Adrenal gland (tissue), 12 donors: Measurements from ENCODE around the gene PLPPR5. TPM values are rescaled to one million over a fixed set of nuclear protein-coding genes. Genes with fewer than 3 reads are reported as not detected.

Source experiments
- DNase-seq, 7 donors: peaks; one replicate each; pipeline ENCODE4 v3.0.0-alpha.2; 2019 to 2020
- H3K27ac ChIP-seq, 5 donors: fragments of 200-600 bp; sonication (generic) in 4 of 5; 1 replicate in 3 of 5; 2 replicates in 2 of 5; pipeline versions ENCODE4 v1.5.1 to v1.8.0; 2016 to 2020; ENCODE audit warnings: mild to moderate bottlenecking in 1 of 5
- H3K27me3 ChIP-seq: fragments of 200-600 bp; 2 replicates; pipeline ENCODE4 v1.8.0; 2021
- H3K36me3 ChIP-seq, 2 donors: fragments of 200-600 bp; replicated peaks in 1 of 2; 1 replicate in 1 of 2; 2 replicates in 1 of 2; pipeline versions ENCODE4 v1.5.1 to v1.8.0; 2018 to 2022
- H3K4me1 ChIP-seq, 2 donors: fragments of 200-600 bp; replicated peaks in 1 of 2; 1 replicate in 1 of 2; 2 replicates in 1 of 2; pipeline versions ENCODE4 v1.5.1 to v1.8.0; 2018 to 2021
- H3K4me3 ChIP-seq, 4 donors: fragments of 200-600 bp; sonication (generic) in 3 of 4; one replicate each; pipeline ENCODE4 v1.5.1; 2016 to 2018
- H3K9me3 ChIP-seq, 3 donors: fragments of 200-600 bp; sonication (generic) in 1 of 3; replicated peaks in 1 of 3; 1 replicate in 2 of 3; 2 replicates in 1 of 3; pipeline versions ENCODE4 v1.5.1 to v1.8.0; 2016 to 2021
- POLR2A ChIP-seq, 2 donors: fragments of 450-650 bp; IDR thresholded peaks; one replicate each; pipeline ENCODE4 v1.6.1; 2017; ENCODE audit warnings: antibody characterized with exemption in 2 of 2, mild to moderate bottlenecking in 2 of 2, moderate library complexity in 1 of 2
- WGBS, 4 donors: extraction: QIAGEN DNeasy Blood & Tissue Kit in 2 of 4; methylation state at CpG; one replicate each; pipeline versions ENCODE4 v1.1.5 to v1.1.7; 2013 to 2017; 5-methylcytosine and 5-hydroxymethylcytosine counted together
- intact Hi-C, 2 donors: fragments of 100-400 bp; cut with DNase I; formaldehyde crosslinking; loops; one replicate each; pipeline versions ENCODE4 v1.14.1 to v1.15.0; 2022 to 2023
- polyA plus RNA-seq, 3 donors: library from polyadenylated mRNA; stranded (reverse); fragments of 200-250 nt in 2 of 3; fragments of 350-450 nt in 1 of 3; fragmentation: Illumina TruSeq in 1 of 3; extraction: RNeasy Lipid Tissue Mini Kit (QIAGEN cat#74804) in 1 of 3; gene quantifications; one replicate each; pipeline ENCODE4 v1.2.3, GENCODE V29; 2013 to 2014
- total RNA-seq, 9 donors: library from RNA; depleted of rRNA in 4 of 9; stranded (reverse); fragments of >200 nt in 4 of 9; fragments of 120-200 nt in 1 of 9; fragmentation: NEBNext Ultra II Directional in 1 of 9; extraction: Animal tissue kit (Norgen Biotek cat#: 25700) in 1 of 9; gene quantifications; one replicate each; pipeline versions ENCODE4 v1.1.0 to v1.2.4, GENCODE V29; 2013 to 2023
- TF ChIP-seq, protein P1 (sequence below), 6 experiments: fragments of 450-650 bp in 4 of 6; fragments of 200-600 bp in 2 of 6; sonication (generic) in 1 of 6; IDR thresholded peaks; 1 replicate in 5 of 6; 2 replicates in 1 of 6; pipeline versions ENCODE4 v1.5.1 to v1.8.0; 2016 to 2021; ENCODE audit warnings: antibody characterized with exemption in 6 of 6, mild to moderate bottlenecking in 2 of 6, moderate library complexity in 1 of 6
- donor health status: healthy with polysubstance abuse.
- donor health status: Bipolar disorder and iron deficiency.
- donor health status: DM: yes; HTN: yes; CAD: no.
- donor health status: DM: no; HTN: no; CAD: no.
- donor health status: DM: no; HTN: no; CAD: no.
- donor health status: DM: yes; HTN: yes; CAD: no.

PLPPR5 gene
- total and polyA plus RNA-seq, 12 donors = 0.10 to 0.86 (median 0.37) TPM; not detected in 6

GRCh38 chr1:99018313-99018712 lies 13.7 kb upstream of the PLPPR5 start:
- WGBS, 4 donors = 36 to 59% (median 49%) methylated on average over 3 of the region's 3 CpGs
- no peak for TF ChIP-seq POLR2A (IDR thresholded peaks at IDR 0.05)
- Histone ChIP-seq H3K4me3 (no peak overlapping the region), H3K27ac (no peak overlapping the region), H3K4me1 (no peaks in the 10 kb centered on the region), H3K9me3 (no peaks in the 10 kb centered on the region), H3K36me3 (no peaks in the 10 kb centered on the region), H3K27me3 (no peaks in the 10 kb centered on the region)
- DNase-seq = no peak
- intact Hi-C loops = no loop called here

- Histone ChIP-seq H3K27me3 (no peaks in the 10 kb centered on the region), H3K9me3 (no peaks in the 10 kb centered on the region), H3K36me3 (no peaks in the 10 kb centered on the region), H3K4me3 (no peak overlapping the region), H3K27ac (no peak overlapping the region), H3K4me1 (no peaks in the 10 kb centered on the region)
- 61 to 68% (median 65%) methylated on average over 2 of the region's 2 CpGs for WGBS, 4 donors
- no peak for TF ChIP-seq POLR2A (IDR thresholded peaks at IDR 0.05)
- TF ChIP-seq, protein P1, sequence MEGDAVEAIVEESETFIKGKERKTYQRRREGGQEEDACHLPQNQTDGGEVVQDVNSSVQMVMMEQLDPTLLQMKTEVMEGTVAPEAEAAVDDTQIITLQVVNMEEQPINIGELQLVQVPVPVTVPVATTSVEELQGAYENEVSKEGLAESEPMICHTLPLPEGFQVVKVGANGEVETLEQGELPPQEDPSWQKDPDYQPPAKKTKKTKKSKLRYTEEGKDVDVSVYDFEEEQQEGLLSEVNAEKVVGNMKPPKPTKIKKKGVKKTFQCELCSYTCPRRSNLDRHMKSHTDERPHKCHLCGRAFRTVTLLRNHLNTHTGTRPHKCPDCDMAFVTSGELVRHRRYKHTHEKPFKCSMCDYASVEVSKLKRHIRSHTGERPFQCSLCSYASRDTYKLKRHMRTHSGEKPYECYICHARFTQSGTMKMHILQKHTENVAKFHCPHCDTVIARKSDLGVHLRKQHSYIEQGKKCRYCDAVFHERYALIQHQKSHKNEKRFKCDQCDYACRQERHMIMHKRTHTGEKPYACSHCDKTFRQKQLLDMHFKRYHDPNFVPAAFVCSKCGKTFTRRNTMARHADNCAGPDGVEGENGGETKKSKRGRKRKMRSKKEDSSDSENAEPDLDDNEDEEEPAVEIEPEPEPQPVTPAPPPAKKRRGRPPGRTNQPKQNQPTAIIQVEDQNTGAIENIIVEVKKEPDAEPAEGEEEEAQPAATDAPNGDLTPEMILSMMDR (IDR thresholded peaks at IDR 0.05) = no peak
- intact Hi-C loops = no loop called here
- DNase-seq = no peak
Measured at GRCh38 chr1:99017655-99018054, 13.0 kb upstream of the PLPPR5 start.

GRCh38 chr1:99010679-99011078 lies 6.0 kb upstream of the PLPPR5 start:
- intact Hi-C loops = no loop called here
- Histone ChIP-seq H3K36me3 (no peaks in the 10 kb centered on the region), H3K9me3 (no peaks in the 10 kb centered on the region), H3K27ac (no peak overlapping the region), H3K4me1 (no peaks in the 10 kb centered on the region), H3K27me3 (no peaks in the 10 kb centered on the region), H3K4me3 (no peak overlapping the region)
- 42 to 86% (median 63%) methylated on average over 2 of the region's 2 CpGs for WGBS, 4 donors
- DNase-seq = no peak
- TF ChIP-seq POLR2A (IDR thresholded peaks at IDR 0.05) = no peak
- TF ChIP-seq, protein P1 (IDR thresholded peaks at IDR 0.05) = no peak

- H3K9me3 ChIP-seq = no peaks in the 10 kb centered on the region
- H3K4me1 ChIP-seq = no peaks in the 10 kb centered on the region
- TF ChIP-seq POLR2A (IDR thresholded peaks at IDR 0.05) = no peak
- TF ChIP-seq, protein P1 (IDR thresholded peaks at IDR 0.05) = no peak
- intact Hi-C loops = no loop called here
- H3K27ac ChIP-seq = no peak overlapping the region
- H3K4me3 ChIP-seq = no peak overlapping the region
- no peaks in the 10 kb centered on the region for H3K36me3 ChIP-seq
- DNase-seq = no peak
- 52 to 68% (median 62%) methylated on average over 3 of the region's 3 CpGs for WGBS, 4 donors
- peaks cover 21% of the 10 kb centered on the region for H3K27me3 ChIP-seq
Measured at GRCh38 chr1:99007366-99007765, 2.7 kb upstream of the PLPPR5 start.

DNA sequence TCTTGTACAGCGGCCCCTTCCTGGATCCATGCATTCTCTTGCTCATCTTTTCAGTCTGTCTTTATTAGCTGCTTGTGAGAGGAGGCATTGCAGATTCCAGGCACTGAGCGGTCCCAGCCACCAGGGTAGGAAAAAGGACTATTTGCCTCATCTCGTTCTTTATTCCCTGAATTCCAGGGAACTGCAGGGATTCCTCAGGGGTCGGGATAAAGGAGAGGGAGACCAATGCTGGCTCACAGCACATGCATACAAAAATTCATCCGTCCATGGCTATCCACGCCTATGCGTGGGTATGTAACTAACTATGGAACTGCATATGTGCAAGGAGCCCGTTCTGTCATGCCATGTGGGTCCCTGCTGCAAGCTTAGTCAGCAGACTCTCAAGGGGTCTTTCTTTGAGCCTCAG lies 879 bp upstream of the PLPPR5 start:
- no peak overlapping the region for H3K27ac ChIP-seq
- H3K36me3 ChIP-seq = no peaks in the 10 kb centered on the region
- H3K27me3 ChIP-seq = peaks cover 26% of the 10 kb centered on the region
- no peak for DNase-seq
- intact Hi-C loops = no loop called here
- no peaks in the 10 kb centered on the region for H3K9me3 ChIP-seq
- H3K4me3 ChIP-seq = peak overlapping the region in 1 of 4 donors; percentile 52
- no peaks in the 10 kb centered on the region for H3K4me1 ChIP-seq
- TF ChIP-seq POLR2A (IDR thresholded peaks at IDR 0.05) = no peak
- TF ChIP-seq, protein P1 (IDR thresholded peaks at IDR 0.05) = no peak
- WGBS, 4 donors = 21 to 32% (median 28%) methylated on average over 7 to 8 of the region's 8 CpGs
